Pancreas (tissue), 10 donors: ENCODE measurements around the gene NPM1. TPM values are rescaled to one million over a fixed set of nuclear protein-coding genes. Genes with fewer than 3 reads are reported as not detected.

Experiments used
- ATAC-seq, 4 donors: fragments of 200-7000 bp; cut with Tn5 transposase; one replicate each; pipeline versions ENCODE4 v1.8.0 to v1.9.1; 2020; ENCODE audit warnings: mild to moderate bottlenecking in 4 of 4, moderate library complexity in 4 of 4
- DNase-seq, 6 donors: peaks; one replicate each; pipeline ENCODE4 v3.0.0-alpha.2; 2020
- FAIRE-seq: peaks from 2 replicates; lab custom pipeline; 2012; peaks lifted over from hg19 to GRCh38; lab: Jason Lieb, UNC
- H3K27ac ChIP-seq, 4 donors: fragments of 200-600 bp; sonication (generic); 1 replicate in 3 of 4; 2 replicates in 1 of 4; pipeline versions ENCODE4 v1.5.0 to v1.8.0; 2020
- H3K27me3 ChIP-seq, 4 donors: fragments of 200-600 bp; one replicate each; pipeline ENCODE4 v1.8.0; 2021
- H3K36me3 ChIP-seq, 3 donors: fragments of 200-600 bp; sonication (generic) in 1 of 3; one replicate each; pipeline versions ENCODE4 v1.5.0 to v1.8.0; 2020 to 2021
- H3K4me1 ChIP-seq, 3 donors: fragments of 200-600 bp; one replicate each; pipeline ENCODE4 v1.8.0; 2021
- H3K4me3 ChIP-seq, 4 donors: fragments of 200-600 bp; sonication (generic) in 2 of 4; one replicate each; pipeline versions ENCODE4 v1.5.0 to v1.8.0; 2020 to 2021
- H3K9me3 ChIP-seq, 4 donors: fragments of 200-600 bp; one replicate each; pipeline ENCODE4 v1.8.0; 2021
- CTCF ChIP-seq, 4 donors: fragments of 200-600 bp; sonication (generic) in 3 of 4; IDR thresholded peaks; one replicate each; pipeline versions ENCODE4 v1.5.0 to v1.8.0; 2021; ENCODE audit warnings: antibody characterized with exemption in 4 of 4
- WGBS, 2 donors: extraction: QIAGEN DNeasy Blood & Tissue Kit; methylation state at CpG; one replicate each; pipeline ENCODE4 v1.1.7; 2013; 5-methylcytosine and 5-hydroxymethylcytosine counted together
- intact Hi-C, 3 donors: fragments of 100-400 bp; cut with DNase I; formaldehyde crosslinking; loops; one replicate each; pipeline versions ENCODE4 v1.11.1 to v1.14.2; 2022
- polyA plus RNA-seq, 2 donors: library from polyadenylated mRNA; stranded (reverse); fragments of 200-250 nt; gene quantifications; one replicate each; pipeline ENCODE4 v1.2.3, GENCODE V29; 2013
- total RNA-seq, 6 donors: library from RNA; stranded (reverse); fragmentation: NEBNext Ultra II Directional in 4 of 6; extraction: Animal tissue kit (Norgen Biotek cat#: 25700) in 4 of 6; gene quantifications; one replicate each; pipeline versions ENCODE4 v1.2.1 to v1.2.4, GENCODE V29; 2021 to 2023
- donor health status: healthy with polysubstance abuse.
- donor health status: DM: no; HTN: no; CAD: no; lungs with moderate emphysema.
- donor health status: DM: no; HTN: no; CAD: no.
- donor health status: control.
- donor health status: control.
- donor health status: Bipolar disorder and iron deficiency.
- donor health status: DM: yes; HTN: yes; CAD: no.
- donor health status: DM: no; HTN: no; CAD: no.
- donor health status: DM: no; HTN: no; CAD: no.
- donor health status: DM: yes; HTN: yes; CAD: no.

NPM1 gene
- total and polyA plus RNA-seq, 8 donors = 412 to 942 (median 682) TPM

GRCh38 chr5:171441246-171441791, 53.7 kb downstream of the NPM1 start:
- 82% methylated on average over 14 of the region's 14 CpGs for WGBS, 2 donors
- Histone ChIP-seq H3K27ac (no peak overlapping the region), H3K4me3 (no peak overlapping the region), H3K4me1 (peaks cover 8 to 11% (median 10%) of the 10 kb centered on the region in 3 donors), H3K9me3 (no peaks in the 10 kb centered on the region), H3K27me3 (no peaks in the 10 kb centered on the region), H3K36me3 (no peaks in the 10 kb centered on the region)
- DNase-seq = peak in 1 of 6 donors; percentile 45
- FAIRE-seq = no peak
- intact Hi-C loops = no loop called here
- no peak for TF ChIP-seq CTCF (IDR thresholded peaks at IDR 0.05)
- no peak for ATAC-seq

GRCh38 chr5:171442287-171443042, 54.8 kb downstream of the NPM1 start:
- WGBS, 2 donors = 68 to 69% methylated on average over 13 of the region's 13 CpGs
- FAIRE-seq (no peak), DNase-seq (no peak), ATAC-seq (no peak)
- Histone ChIP-seq H3K27me3 (no peaks in the 10 kb centered on the region), H3K36me3 (no peaks in the 10 kb centered on the region), H3K9me3 (no peaks in the 10 kb centered on the region), H3K27ac (no peak overlapping the region), H3K4me1 (peaks cover 0 to 3% (median 0%) of the 10 kb centered on the region in 3 donors), H3K4me3 (no peak overlapping the region)
- intact Hi-C loops = no loop called here
- no peak for TF ChIP-seq CTCF (IDR thresholded peaks at IDR 0.05)

- no peak for TF ChIP-seq CTCF (IDR thresholded peaks at IDR 0.05)
- Histone ChIP-seq H3K27ac (no peak overlapping the region), H3K36me3 (no peaks in the 10 kb centered on the region), H3K27me3 (no peaks in the 10 kb centered on the region), H3K4me3 (no peak overlapping the region), H3K9me3 (no peaks in the 10 kb centered on the region), H3K4me1 (no peaks in the 10 kb centered on the region)
- no peak for FAIRE-seq
- 90 to 94% methylated on average over 12 of the region's 12 CpGs for WGBS, 2 donors
- DNase-seq = no peak
- intact Hi-C loops = no loop called here
- no peak for ATAC-seq
Observed at GRCh38 chr5:171444582-171444981, 56.9 kb downstream of the NPM1 start.

GRCh38 chr5:171445644-171446516, 58.2 kb downstream of the NPM1 start:
- intact Hi-C loops = no loop called here
- 82 to 88% methylated on average over 14 of the region's 14 CpGs for WGBS, 2 donors
- Histone ChIP-seq H3K36me3 (no peaks in the 10 kb centered on the region), H3K27ac (no peak overlapping the region), H3K4me1 (no peaks in the 10 kb centered on the region), H3K9me3 (no peaks in the 10 kb centered on the region), H3K4me3 (no peak overlapping the region), H3K27me3 (no peaks in the 10 kb centered on the region)
- DNase-seq = no peak
- no peak for FAIRE-seq
- ATAC-seq = peak in 3 of 4 donors; percentile 39 to 47 (median 47)
- no peak for TF ChIP-seq CTCF (IDR thresholded peaks at IDR 0.05)
